HG03066 (cell line): ENCODE measurements around the gene NEXN.
"Not testable (repeated sequence)": the region's sequence is repeated elsewhere in the genome, so short reads cannot be mapped to it uniquely, and the experiment has no call there.

ENCODE experiments used
- ATAC-seq: cut with Tn5 transposase; IDR thresholded peaks from one replicate; pipeline ENCODE4 v1.9.1; 2021; ENCODE audit warnings: low read depth; ENCODE audit not compliant: unreplicated experiment

NEXN gene

DNA sequence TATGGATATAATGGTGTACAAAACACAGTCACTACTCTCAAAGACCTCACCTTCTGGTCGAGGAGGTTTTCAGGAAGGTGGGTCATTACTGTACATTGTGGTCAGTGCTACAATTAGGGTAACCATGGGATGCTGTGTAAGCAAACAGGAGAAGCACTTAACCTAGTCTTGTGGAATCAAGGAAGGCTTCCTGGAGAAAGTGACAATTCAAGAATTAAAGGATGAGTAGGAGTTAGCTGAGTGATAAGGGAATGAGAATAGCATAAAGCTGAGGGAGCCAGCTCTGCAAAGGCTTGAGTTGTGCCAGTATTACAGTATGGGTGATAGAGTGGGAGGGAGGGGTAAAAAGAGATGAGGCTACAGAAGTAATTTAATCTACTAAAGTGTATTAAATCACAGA is 17.2 kb downstream of the NEXN start:
- ATAC-seq = no peak

GRCh38 chr1:77906019-77906545 is 17.7 kb downstream of the NEXN start:
- no peak for ATAC-seq

GRCh38 chr1:77906624-77907023 is 18.2 kb downstream of the NEXN start:
- ATAC-seq = no peak

DNA sequence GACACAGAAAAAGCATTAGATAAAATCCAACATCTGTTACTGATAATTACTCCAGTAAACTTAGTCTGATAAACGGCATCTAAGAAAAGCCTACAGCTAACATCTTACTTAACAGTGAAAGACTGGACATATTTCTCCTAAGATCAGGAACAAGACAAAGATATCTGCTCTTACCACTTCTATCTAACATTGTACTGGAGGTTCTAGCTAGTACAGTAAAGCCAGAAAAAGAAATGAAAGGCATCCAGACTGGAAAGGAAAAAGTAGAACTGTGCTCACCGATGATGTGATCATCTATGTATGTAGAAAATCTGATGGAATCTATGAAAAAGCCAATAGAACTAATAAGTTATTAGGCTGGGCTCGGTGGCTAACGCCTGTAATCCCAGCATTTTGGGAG is 21.7 kb downstream of the NEXN start:
- ATAC-seq = no peak

GRCh38 chr1:77918918-77919317 is 30.5 kb downstream of the NEXN start:
- not testable (repeated sequence) for ATAC-seq

- no peak for ATAC-seq
Measured at GRCh38 chr1:77925518-77925917, 37.1 kb downstream of the NEXN start.

GRCh38 chr1:77925956-77926355 is 37.5 kb downstream of the NEXN start:
- no peak for ATAC-seq

GRCh38 chr1:77926561-77927357 is 38.3 kb downstream of the NEXN start:
- no peak for ATAC-seq

- ATAC-seq = no peak
Measured at GRCh38 chr1:77927414-77927813, 39.0 kb downstream of the NEXN start.

- no peak for ATAC-seq
Measured at GRCh38 chr1:77929806-77930205, 41.4 kb downstream of the NEXN start.

- no peak for ATAC-seq
Measured at GRCh38 chr1:77938651-77939050, 50.2 kb downstream of the NEXN start.

DNA sequence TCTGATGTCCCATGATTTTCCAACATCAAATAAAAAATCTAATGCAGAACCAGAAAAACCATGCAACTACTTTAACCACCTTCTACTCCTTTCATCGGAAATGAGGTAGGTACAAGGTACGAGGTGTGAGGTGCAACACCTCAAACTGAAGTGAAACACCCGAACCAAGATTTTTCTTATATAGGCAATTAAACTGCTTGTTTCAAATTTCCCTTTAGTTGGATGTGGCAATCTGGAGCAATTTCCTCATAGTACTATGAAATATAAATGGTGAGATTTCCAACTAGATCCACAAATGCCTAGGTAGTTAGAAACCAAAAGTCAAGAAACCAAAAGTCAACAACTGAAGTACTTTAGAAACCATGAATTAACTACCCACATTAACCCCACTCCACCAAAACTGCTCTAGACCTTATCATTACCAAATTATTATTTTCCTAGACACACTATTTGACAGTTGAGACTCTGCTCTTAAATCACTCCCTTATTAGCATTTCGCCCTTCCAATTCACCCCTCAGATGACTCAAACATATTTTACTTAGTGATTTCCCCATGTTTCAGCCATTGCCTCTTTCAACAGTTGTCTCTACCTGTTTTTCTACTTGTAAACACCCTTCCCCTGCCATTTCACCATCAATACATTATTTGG is 52.6 kb downstream of the NEXN start:
- ATAC-seq = no peak

- no peak for ATAC-seq
Measured at GRCh38 chr1:77942400-77943140, 54.1 kb downstream of the NEXN start.

DNA sequence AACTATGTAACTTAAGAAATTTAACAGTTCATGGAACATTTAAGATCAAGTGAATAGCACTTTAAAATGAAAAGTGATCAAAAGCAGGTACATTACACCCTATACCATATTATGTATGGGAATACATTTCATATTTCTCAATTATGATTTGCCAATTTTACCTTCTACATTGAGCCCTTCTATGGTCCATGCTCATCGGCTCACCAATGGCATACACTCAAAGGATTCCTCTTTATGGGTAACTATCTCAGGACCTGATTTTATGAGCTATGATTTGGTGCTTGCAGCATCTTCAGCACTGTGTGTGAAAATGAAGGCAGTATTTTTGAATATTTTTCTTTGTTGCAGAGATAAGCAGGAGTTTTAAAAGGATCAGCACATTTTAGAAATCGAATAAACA is 56.9 kb downstream of the NEXN start:
- ATAC-seq = no peak

- no peak for ATAC-seq
Measured at GRCh38 chr1:77948841-77949424, 60.5 kb downstream of the NEXN start.

DNA sequence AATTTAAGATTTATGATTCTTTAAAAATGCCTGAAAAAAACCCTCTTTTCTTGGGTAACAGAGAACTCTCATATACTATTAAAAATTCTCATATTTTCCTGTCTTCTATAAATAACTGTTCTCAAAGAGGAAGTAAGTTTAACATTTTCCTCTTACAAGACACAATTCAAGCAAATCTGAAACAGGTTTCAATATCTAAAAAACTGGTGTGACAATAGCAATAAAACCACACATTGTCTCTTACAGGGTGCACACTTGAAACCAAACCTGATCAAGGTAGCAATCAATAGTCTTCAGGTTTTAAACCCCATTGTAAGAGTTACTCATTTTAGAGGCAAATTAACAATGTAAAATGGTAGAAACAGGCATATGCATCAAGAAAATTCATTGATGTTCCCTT is 62.4 kb downstream of the NEXN start:
- no peak for ATAC-seq

- no peak for ATAC-seq
Measured at GRCh38 chr1:77951328-77951727, 62.9 kb downstream of the NEXN start.

DNA sequence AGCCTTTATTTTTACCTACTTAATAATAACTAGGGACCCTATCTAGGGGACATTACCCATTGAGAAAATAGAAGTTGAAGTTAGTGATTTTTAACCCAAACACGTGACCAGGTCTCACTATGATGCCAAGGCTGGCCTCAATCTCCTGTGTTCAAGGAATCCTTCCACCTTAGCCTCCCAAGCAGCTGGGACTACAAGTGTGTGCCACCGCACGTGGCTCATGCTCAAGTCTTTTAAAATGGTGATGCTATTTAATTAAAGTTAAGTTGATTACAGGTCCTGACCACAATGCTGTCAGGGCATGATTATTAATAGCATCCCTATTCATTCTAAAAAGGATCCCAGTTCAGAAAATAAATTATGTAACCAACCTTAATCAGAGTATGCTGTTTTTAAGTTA is 65.5 kb downstream of the NEXN start:
- no peak for ATAC-seq

DNA sequence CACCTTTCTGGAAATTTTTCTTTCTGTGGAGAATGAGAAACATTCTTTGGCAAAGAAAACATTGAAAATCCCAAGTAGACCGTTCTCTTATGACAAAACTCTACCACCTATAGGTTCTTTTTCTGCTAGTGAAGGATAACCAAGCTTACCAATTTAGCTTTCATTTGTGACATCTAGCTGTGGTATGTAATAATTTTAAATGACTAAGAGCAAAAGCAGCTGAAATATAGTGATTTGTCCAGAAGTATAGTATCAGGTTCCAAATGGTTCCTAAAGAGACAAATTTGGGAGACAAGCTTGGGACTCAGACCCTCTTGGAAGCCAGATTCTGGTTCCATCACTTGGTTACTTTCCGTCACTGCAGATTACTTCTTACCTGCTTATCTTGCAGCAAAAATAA is 66.1 kb downstream of the NEXN start:
- ATAC-seq = no peak

DNA sequence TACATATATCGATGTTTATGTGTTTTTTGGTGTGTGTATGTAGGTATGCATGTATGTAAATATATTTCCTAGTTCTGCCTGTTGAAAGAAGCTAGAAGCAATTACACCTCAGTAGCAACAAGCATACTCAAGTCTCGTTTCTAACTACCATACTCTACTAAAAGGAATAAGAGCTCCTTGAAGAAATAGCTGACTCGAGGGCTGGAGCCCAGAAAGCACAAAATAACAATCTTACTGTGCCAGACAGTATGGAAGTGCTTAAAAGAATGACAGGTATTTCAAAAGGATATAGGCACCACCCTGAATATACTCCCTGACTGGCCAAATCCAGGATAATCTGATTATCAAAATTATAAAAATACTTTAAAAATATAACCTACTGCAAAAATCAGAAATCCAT is 67.3 kb downstream of the NEXN start:
- ATAC-seq = no peak

- ATAC-seq = no peak
Measured at GRCh38 chr1:77956464-77956863, 68.0 kb downstream of the NEXN start.
